ENCODE data around the gene PCDHB9.

- TF ChIP-seq CEBPB (IDR thresholded peaks at IDR 0.05; ENCODE audit: low read depth, low read length) (no peak), CTCF (conservative IDR thresholded peaks at IDR 0.05; ENCODE audit: low read depth, low read length) (no peak), POLR2A (IDR thresholded peaks at IDR 0.05; ENCODE audit: low read depth, low read length) (no peak), RAD21 (IDR thresholded peaks at IDR 0.05; ENCODE audit: low read length) (no peak), MXI1 (IDR thresholded peaks at IDR 0.05; ENCODE audit: borderline replicate concordance, low read depth, low read length) (no peak), USF2 (IDR thresholded peaks at IDR 0.05; ENCODE audit: low read depth, low read length) (no peak), CHD1 (IDR thresholded peaks at IDR 0.05; ENCODE audit: low read depth, low read length) (no peak), SMC3 (IDR thresholded peaks at IDR 0.05; ENCODE audit: low read depth, low read length) (no peak), NFE2L2 (IDR thresholded peaks at IDR 0.05; ENCODE audit: low read depth, low read length) (no peak), RFX5 (IDR thresholded peaks at IDR 0.05; ENCODE audit: low read depth, low read length) (no peak), ELK1 (IDR thresholded peaks at IDR 0.05; ENCODE audit: borderline replicate concordance, low read depth, low read length) (no peak), MAZ (IDR thresholded peaks at IDR 0.05; ENCODE audit: borderline replicate concordance, low read depth, low read length) (no peak), MAFK (IDR thresholded peaks at IDR 0.05; ENCODE audit: low read depth, low read length) (no peak)
These were observed 9.4 kb downstream of the PCDHB9 start for GRCh38 chr5:141196363-141196762.
